Measurements from ENCODE around the gene EBF4. TPM values are rescaled to one million over a fixed set of nuclear protein-coding genes. Genes with fewer than 3 reads are reported as not detected.

EBF4 gene
- total and polyA plus RNA-seq, 2 of the 8 experiments (the other 6 are each of a cell fraction or from before 2014, with no cell fraction given), result 1.2 to 2.9 TPM

DNA sequence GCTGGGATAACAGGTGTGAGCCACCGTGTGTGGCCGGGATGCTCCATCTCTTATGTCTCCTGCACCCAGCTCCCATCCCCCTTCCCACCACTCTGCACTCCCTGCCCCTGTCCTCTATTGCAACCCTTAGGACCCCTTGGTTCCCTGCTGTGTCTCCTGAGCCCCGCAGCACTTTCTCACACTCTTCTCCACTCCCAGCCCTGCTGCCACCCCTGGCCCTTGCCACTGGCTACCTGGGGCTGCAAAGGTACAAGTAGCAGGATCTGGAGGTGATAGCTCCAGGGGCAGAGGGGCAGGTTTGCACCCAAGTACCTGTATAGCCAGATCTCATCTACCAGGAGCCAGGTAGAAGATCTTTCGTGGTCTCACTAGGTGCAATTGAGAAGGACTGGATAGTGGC is 114.4 kb downstream of the EBF4 start:
- no peak overlapping the region for H3K23ac ChIP-seq (ENCODE audit: insufficient read length)
- 74% methylated on average over 4 of the region's 4 CpGs; no CpG with 5 or more reads in 1 of the 2 experiments for WGBS, 2 experiments (ENCODE audit: extremely low coverage in 1 of 2, insufficient coverage in 1 of 2, insufficient read length in 1 of 2, insufficient replicate concordance in 2 of 2, low coverage in 1 of 2, low lambda C conversion rate in 2 of 2, missing lambda C conversion rate in 1 of 2)
- H2BK15ac ChIP-seq (ENCODE audit: low read length), result no peak overlapping the region
- peaks cover 4% of the 10 kb centered on the region; the same call in 1 of the 2 replicates for H3K23me2 ChIP-seq (ENCODE audit: low read depth, low read length)
- H3K79me1 ChIP-seq (ENCODE audit: low read depth, low read length), result no peaks in the 10 kb centered on the region
- H2AFZ ChIP-seq (ENCODE audit: low read length), result no peak overlapping the region
- H2BK20ac ChIP-seq (ENCODE audit: low read length), result no peak overlapping the region
- H3K4me1 ChIP-seq (replicated peaks in 1 of 4; ENCODE audit: control insufficient read depth in 3 of 4, insufficient read depth in 4 of 4, low read length in 3 of 4), result peaks cover 0 to 13% (median 8%) of the 10 kb centered on the region in 4 experiments; a peak in 6 of 7 replicates
- H2AK5ac ChIP-seq (ENCODE audit: low read depth, low read length), result no peak overlapping the region
- H3K4me2 ChIP-seq (ENCODE audit: insufficient read depth in 1 of 2, low read depth in 2 of 2, low read length in 2 of 2), result no peak overlapping the region
- no peak overlapping the region for H3K27ac ChIP-seq (ENCODE audit: low read depth, low read length)
- no peak overlapping the region for H3K9ac ChIP-seq (replicated peaks in 1 of 4; ENCODE audit: extremely low read depth in 1 of 4, low read depth in 3 of 4, low read length in 3 of 4)
- H3K27me3 ChIP-seq (replicated peaks in 1 of 4; ENCODE audit: control insufficient read depth in 3 of 4, extremely low read depth in 1 of 4, insufficient read depth in 3 of 4, low read length in 3 of 4), result peaks cover 41 to 59% (median 53%) of the 10 kb centered on the region in 4 experiments
- H3K9me3 ChIP-seq (ENCODE audit: insufficient read depth in 2 of 2, low read depth in 1 of 2, low read length in 1 of 2), result 0 out of 4 replicates have a peak, but pooled peaks cover 0 to 1% of the 10 kb centered on the region in 2 experiments
- no peak overlapping the region for H2BK12ac ChIP-seq (ENCODE audit: low read depth, low read length)
- peaks cover 0 to 2% of the 10 kb centered on the region in 2 experiments for H4K20me1 ChIP-seq (replicated peaks in 1 of 2; ENCODE audit: control insufficient read depth in 1 of 2, insufficient read depth in 2 of 2, low read length in 2 of 2)
- POLR2A ChIA-PET (ENCODE audit: partially characterized antibody), result interaction anchor here (1.4 kb wide), 1 partner anchor 51 kb away, joined by 4 read pairs; no protein-coding TSS in a partner anchor
- DNase-seq (ENCODE audit: low read depth in 1 of 2, low spot score in 2 of 2) (no peak), FAIRE-seq (no peak)
- H2BK5ac ChIP-seq (ENCODE audit: low read depth, low read length), result no peak overlapping the region
- H3K4ac ChIP-seq (replicated peaks; ENCODE audit: insufficient read length, low read depth, low read length), result no peak overlapping the region
- no peak overlapping the region for H4K91ac ChIP-seq (replicated peaks; ENCODE audit: insufficient read length, low read length)
- H3K79me2 ChIP-seq (ENCODE audit: control insufficient read depth in 1 of 2, insufficient read depth in 2 of 2, low read length in 2 of 2), result no peaks in the 10 kb centered on the region
- CTCF ChIA-PET (ENCODE audit: partially characterized antibody), result interaction anchor here (0.9 to 2.0 kb wide), 2 partner anchors 50 to 54 kb away, joined by 3 to 8 read pairs; no protein-coding TSS in a partner anchor
- no peak overlapping the region for H3K14ac ChIP-seq (ENCODE audit: insufficient read length)
- no peak overlapping the region for H4K8ac ChIP-seq (ENCODE audit: extremely low read depth, insufficient read depth, low read length)
- H3K56ac ChIP-seq (replicated peaks; ENCODE audit: insufficient read length, low read depth, low read length), result no peak overlapping the region
- no peak overlapping the region for H4K5ac ChIP-seq (ENCODE audit: insufficient read length, low read depth, low read length)
- no peak overlapping the region for H3K18ac ChIP-seq (ENCODE audit: extremely low read depth, low read length)
- no peak overlapping the region for H2BK120ac ChIP-seq (replicated peaks; ENCODE audit: low read depth, low read length)
- H3K4me3 ChIP-seq (ENCODE audit: extremely low read depth in 1 of 4, insufficient read depth in 2 of 4, low read depth in 3 of 4, low read length in 4 of 4), result no peak overlapping the region
- no peaks in the 10 kb centered on the region for H3K36me3 ChIP-seq (ENCODE audit: control insufficient read depth in 2 of 4, insufficient read depth in 4 of 4, low read length in 3 of 4)
- TF ChIP-seq NRF1 (IDR thresholded peaks at IDR 0.05; ENCODE audit: low read depth, low read length), result no peak
- no peak for TF ChIP-seq SP2 (IDR thresholded peaks at IDR 0.05; ENCODE audit: low read length)
- TF ChIP-seq, protein P1, sequence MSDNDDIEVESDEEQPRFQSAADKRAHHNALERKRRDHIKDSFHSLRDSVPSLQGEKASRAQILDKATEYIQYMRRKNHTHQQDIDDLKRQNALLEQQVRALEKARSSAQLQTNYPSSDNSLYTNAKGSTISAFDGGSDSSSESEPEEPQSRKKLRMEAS (IDR thresholded peaks at IDR 0.05), result no peak
- no peak for TF ChIP-seq SIN3A (conservative IDR thresholded peaks at IDR 0.05 in 1 of 2, IDR thresholded peaks at IDR 0.05 in 1 of 2; ENCODE audit: low read depth in 1 of 2, low read length in 2 of 2)
- no peak for TF ChIP-seq CTBP2 (IDR thresholded peaks at IDR 0.05; ENCODE audit: borderline replicate concordance, insufficient read depth, insufficient read length, low read length)
- TF ChIP-seq, protein P2, sequence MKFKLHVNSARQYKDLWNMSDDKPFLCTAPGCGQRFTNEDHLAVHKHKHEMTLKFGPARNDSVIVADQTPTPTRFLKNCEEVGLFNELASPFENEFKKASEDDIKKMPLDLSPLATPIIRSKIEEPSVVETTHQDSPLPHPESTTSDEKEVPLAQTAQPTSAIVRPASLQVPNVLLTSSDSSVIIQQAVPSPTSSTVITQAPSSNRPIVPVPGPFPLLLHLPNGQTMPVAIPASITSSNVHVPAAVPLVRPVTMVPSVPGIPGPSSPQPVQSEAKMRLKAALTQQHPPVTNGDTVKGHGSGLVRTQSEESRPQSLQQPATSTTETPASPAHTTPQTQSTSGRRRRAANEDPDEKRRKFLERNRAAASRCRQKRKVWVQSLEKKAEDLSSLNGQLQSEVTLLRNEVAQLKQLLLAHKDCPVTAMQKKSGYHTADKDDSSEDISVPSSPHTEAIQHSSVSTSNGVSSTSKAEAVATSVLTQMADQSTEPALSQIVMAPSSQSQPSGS (IDR thresholded peaks at IDR 0.05; ENCODE audit: low read length), result no peak
- no peak for TF ChIP-seq RBBP5 (IDR thresholded peaks at IDR 0.05; ENCODE audit: borderline replicate concordance, low read depth, low read length)
- TF ChIP-seq POLR2A (IDR thresholded peaks at IDR 0.05; ENCODE audit: control extremely low read depth in 1 of 2, low read depth in 2 of 2, low read length in 2 of 2), result no peak
- TF ChIP-seq, protein P3, sequence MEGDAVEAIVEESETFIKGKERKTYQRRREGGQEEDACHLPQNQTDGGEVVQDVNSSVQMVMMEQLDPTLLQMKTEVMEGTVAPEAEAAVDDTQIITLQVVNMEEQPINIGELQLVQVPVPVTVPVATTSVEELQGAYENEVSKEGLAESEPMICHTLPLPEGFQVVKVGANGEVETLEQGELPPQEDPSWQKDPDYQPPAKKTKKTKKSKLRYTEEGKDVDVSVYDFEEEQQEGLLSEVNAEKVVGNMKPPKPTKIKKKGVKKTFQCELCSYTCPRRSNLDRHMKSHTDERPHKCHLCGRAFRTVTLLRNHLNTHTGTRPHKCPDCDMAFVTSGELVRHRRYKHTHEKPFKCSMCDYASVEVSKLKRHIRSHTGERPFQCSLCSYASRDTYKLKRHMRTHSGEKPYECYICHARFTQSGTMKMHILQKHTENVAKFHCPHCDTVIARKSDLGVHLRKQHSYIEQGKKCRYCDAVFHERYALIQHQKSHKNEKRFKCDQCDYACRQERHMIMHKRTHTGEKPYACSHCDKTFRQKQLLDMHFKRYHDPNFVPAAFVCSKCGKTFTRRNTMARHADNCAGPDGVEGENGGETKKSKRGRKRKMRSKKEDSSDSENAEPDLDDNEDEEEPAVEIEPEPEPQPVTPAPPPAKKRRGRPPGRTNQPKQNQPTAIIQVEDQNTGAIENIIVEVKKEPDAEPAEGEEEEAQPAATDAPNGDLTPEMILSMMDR (IDR thresholded peaks at IDR 0.05; ENCODE audit: control extremely low read depth in 1 of 3, insufficient read depth in 1 of 3, low read depth in 1 of 3, low read length in 3 of 3), result no peak

All from H1 (cell line).